ENCODE data around the gene FBXW2.

The FBXW2 gene

GRCh38 chr9:120717176-120717575, 76.0 kb downstream of the FBXW2 start:
- in situ Hi-C loops (cut with MboI; ENCODE audit: low sequenced_read_pairs): no loop called here

GRCh38 chr9:120716483-120716882, 76.7 kb downstream of the FBXW2 start:
- in situ Hi-C loops (cut with MboI; ENCODE audit: low sequenced_read_pairs): no loop called here

GRCh38 chr9:120715389-120715924, 77.8 kb downstream of the FBXW2 start:
- in situ Hi-C loops (cut with MboI; ENCODE audit: low sequenced_read_pairs): no loop called here

- in situ Hi-C loops (cut with MboI; ENCODE audit: low sequenced_read_pairs): no loop called here
Observed at GRCh38 chr9:120714846-120715388, 78.3 kb downstream of the FBXW2 start.

GRCh38 chr9:120714088-120714845, 78.9 kb downstream of the FBXW2 start, which contains the start of gene MEGF9:
TSS of gene MEGF9 (minus strand) at chr9:120714470. CDS start at chr9:120714358, 112 bp downstream.
- in situ Hi-C loops (cut with MboI; ENCODE audit: low sequenced_read_pairs): no loop called here

GRCh38 chr9:120713257-120714087, 79.7 kb downstream of the FBXW2 start:
- in situ Hi-C loops (cut with MboI; ENCODE audit: low sequenced_read_pairs): no loop called here

- in situ Hi-C loops (cut with MboI; ENCODE audit: low sequenced_read_pairs): no loop called here
Observed at GRCh38 chr9:120712539-120713031, 80.6 kb downstream of the FBXW2 start.

GRCh38 chr9:120711841-120712538, 81.2 kb downstream of the FBXW2 start:
- in situ Hi-C loops (cut with MboI; ENCODE audit: low sequenced_read_pairs): no loop called here

GRCh38 chr9:120711354-120711753, 81.9 kb downstream of the FBXW2 start:
- in situ Hi-C loops (cut with MboI; ENCODE audit: low sequenced_read_pairs): no loop called here

GRCh38 chr9:120710110-120710981, 82.9 kb downstream of the FBXW2 start:
- in situ Hi-C loops (cut with MboI; ENCODE audit: low sequenced_read_pairs): no loop called here

- in situ Hi-C loops (cut with MboI; ENCODE audit: low sequenced_read_pairs): no loop called here
Observed at GRCh38 chr9:120708526-120709224, 84.5 kb downstream of the FBXW2 start.

- in situ Hi-C loops (cut with MboI; ENCODE audit: low sequenced_read_pairs): no loop called here
Observed at GRCh38 chr9:120707170-120707569, 86.0 kb downstream of the FBXW2 start.
